A673 (cell line): ENCODE data around the gene FGFR2. TPM values are rescaled to one million over a fixed set of nuclear protein-coding genes. Genes with fewer than 3 reads are reported as not detected.

Source experiments
- BruUV-seq: library from RNA; stranded (reverse); fragments of 400-500 nt; replicated peaks from 2 replicates; lab custom pipeline; 2021; lab: Mats Ljungman, UMichigan
- CTCF ChIA-PET: fragments of 300-600 bp; sonication (Branson Sonifier 250); formaldehyde crosslinking; loops from one replicate; lab custom pipeline; 2022; ENCODE audit warnings: antibody characterized with exemption; lab: Charles Lee
- POLR2A ChIA-PET: fragments of 300-600 bp; sonication (Branson Sonifier 250); formaldehyde crosslinking; loops from one replicate; lab custom pipeline; 2022; ENCODE audit warnings: antibody characterized with exemption; ENCODE audit not compliant: low non-redundant PET; lab: Charles Lee
- DNase-seq: peaks from one replicate; pipeline ENCODE4 v3.0.0-alpha.2; 2015; ENCODE audit warnings: low spot score
- H3K27ac ChIP-seq: fragments of 200-600 bp; sonication (generic); 2 replicates; pipeline ENCODE4 v1.5.1; 2016; ENCODE audit warnings: mixed run types, low read depth, mild to moderate bottlenecking, mixed read lengths, antibody characterized with exemption, low read length; ENCODE audit not compliant: poor library complexity, severe bottlenecking
- H3K27me3 ChIP-seq: fragments of 200-600 bp; sonication (generic); replicated peaks from 2 replicates; pipeline ENCODE4 v1.6.1; 2017; ENCODE audit warnings: mixed run types, low read depth, mild to moderate bottlenecking, mixed read lengths, antibody characterized with exemption, low read length; ENCODE audit not compliant: insufficient read depth, poor library complexity
- H3K36me3 ChIP-seq: fragments of 200-600 bp; sonication (generic); 2 replicates; pipeline ENCODE4 v1.6.1; 2016; ENCODE audit warnings: mixed run types, mild to moderate bottlenecking, mixed read lengths, antibody characterized with exemption, low read length; ENCODE audit not compliant: insufficient read depth, poor library complexity, severe bottlenecking
- H3K4me1 ChIP-seq: fragments of 200-600 bp; sonication (generic); 2 replicates; pipeline ENCODE4 v1.6.1; 2017; ENCODE audit warnings: mixed run types, mild to moderate bottlenecking, mixed read lengths, antibody characterized with exemption, low read length; ENCODE audit not compliant: insufficient read depth, poor library complexity, severe bottlenecking
- H3K4me3 ChIP-seq: fragments of 200-600 bp; sonication (generic); 2 replicates; pipeline ENCODE4 v1.5.1; 2016; ENCODE audit warnings: low read depth, mixed run types, mild to moderate bottlenecking, mixed read lengths, low read length; ENCODE audit not compliant: poor library complexity, severe bottlenecking
- H3K9me3 ChIP-seq: fragments of 200-600 bp; sonication (generic); 2 replicates; pipeline ENCODE4 v1.6.1; 2016; ENCODE audit warnings: mixed run types, low read depth, mild to moderate bottlenecking, mixed read lengths, antibody characterized with exemption, low read length; ENCODE audit not compliant: poor library complexity, severe bottlenecking
- CTCF ChIP-seq: fragments of 300-800, 200-600 bp; sonication (generic); conservative IDR thresholded peaks from 2 replicates; pipeline ENCODE4 v1.5.1; 2017; ENCODE audit warnings: low read depth, mild to moderate bottlenecking, antibody characterized with exemption, low read length, moderate library complexity, mixed read lengths
- EZH2 ChIP-seq: fragments of 200-600 bp; sonication (generic); IDR thresholded peaks from 2 replicates; pipeline ENCODE4 v1.6.1; 2017; ENCODE audit warnings: borderline replicate concordance, low read depth, mild to moderate bottlenecking, mixed read lengths, antibody characterized with exemption, low read length; ENCODE audit not compliant: poor library complexity, severe bottlenecking
- intact Hi-C: fragments of 100-400 bp; cut with micrococcal nuclease; formaldehyde crosslinking; loops from one replicate; pipeline ENCODE4 v1.10.0; 2022; ENCODE audit not compliant: unreplicated experiment
- total RNA-seq: library from RNA; stranded (reverse); gene quantifications from 2 replicates; pipeline ENCODE4 v1.2.3, GENCODE V29; 2021

The FGFR2 gene
- total RNA-seq, 1 experiment from 2014 or later: 0.60 TPM

DNA sequence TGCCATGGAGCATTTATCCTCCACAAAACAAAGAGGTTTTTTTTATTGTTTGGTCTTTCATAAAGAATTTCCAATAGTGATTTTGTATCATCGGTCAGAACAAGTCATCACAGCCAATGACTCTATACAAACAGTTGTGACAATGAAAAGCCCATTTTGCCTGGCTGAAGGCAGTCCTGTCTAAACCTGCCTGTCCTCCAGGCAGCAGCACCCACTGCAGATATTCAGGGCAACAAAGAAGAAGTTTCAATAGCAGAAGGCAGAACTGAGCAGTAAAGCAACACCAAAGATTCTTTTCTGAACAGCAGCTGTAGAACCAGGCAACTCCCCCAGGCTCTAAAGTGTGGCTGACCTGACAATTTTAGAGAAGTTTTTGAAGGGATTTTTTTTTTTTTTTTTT, 169.4 kb downstream of the FGFR2 start:
- TF ChIP-seq CTCF (no peak), EZH2 (no peak)
- POLR2A ChIA-PET: no interaction called here

More for the DNA sequence above, 169.4 kb downstream of the FGFR2 start:
- no peak for DNase-seq
- no TSS peak for BruUV-seq
- CTCF ChIA-PET: no interaction called here
- intact Hi-C loops: no loop called here
- Histone ChIP-seq H3K4me3 (no peak overlapping the region), H3K9me3 (no peaks in the 10 kb centered on the region), H3K4me1 (no peaks in the 10 kb centered on the region), H3K36me3 (no peaks in the 10 kb centered on the region), H3K27ac (no peak overlapping the region), H3K27me3 (peaks cover 12% of the 10 kb centered on the region)
